Astrocyte of the hippocampus (primary cell): ENCODE results near the gene CIAO3.

Experiments
- DNase-seq: peaks from one replicate; pipeline ENCODE4 v3.0.0; 2011; ENCODE audit warnings: low read depth, low spot score

CIAO3 gene

GRCh38 chr16:711548-712320 is 29.1 kb downstream of the CIAO3 start:
- DNase-seq = peak; percentile 89

- DNase-seq = no peak
These were observed 29.7 kb downstream of the CIAO3 start for GRCh38 chr16:711084-711483.

- no peak for DNase-seq
These were observed 30.2 kb downstream of the CIAO3 start for GRCh38 chr16:710500-711075.

GRCh38 chr16:709566-710499 is 31.0 kb downstream of the CIAO3 start:
- peak; percentile 95 for DNase-seq

- no peak for DNase-seq
These were observed 31.8 kb downstream of the CIAO3 start for GRCh38 chr16:708959-709358.

- DNase-seq = no peak
These were observed 32.8 kb downstream of the CIAO3 start for GRCh38 chr16:708019-708418.

GRCh38 chr16:707062-707538 is 33.7 kb downstream of the CIAO3 start:
- DNase-seq = no peak

- no peak for DNase-seq
These were observed 34.4 kb downstream of the CIAO3 start for GRCh38 chr16:706189-707061.

GRCh38 chr16:705431-706188 is 35.2 kb downstream of the CIAO3 start, which contains the start of gene FBXL16:
Gene FBXL16 (minus strand): TSS chr16:705801. CDS start chr16:697405, 8,396 bp downstream.
- DNase-seq = peak; percentile 74

GRCh38 chr16:704552-705380 is 36.0 kb downstream of the CIAO3 start:
- DNase-seq = no peak

GRCh38 chr16:704047-704446 is 36.8 kb downstream of the CIAO3 start:
- DNase-seq = no peak

- DNase-seq = no peak
These were observed 37.4 kb downstream of the CIAO3 start for GRCh38 chr16:703406-703805.

GRCh38 chr16:702341-702740 is 38.5 kb downstream of the CIAO3 start:
- no peak for DNase-seq

- peak; percentile 80 for DNase-seq
These were observed 39.9 kb downstream of the CIAO3 start for GRCh38 chr16:700684-701584.

GRCh38 chr16:698911-699671 is 41.7 kb downstream of the CIAO3 start:
- no peak for DNase-seq

GRCh38 chr16:695355-696089 is 45.3 kb downstream of the CIAO3 start:
- DNase-seq = no peak

GRCh38 chr16:694863-695354 is 45.9 kb downstream of the CIAO3 start:
- DNase-seq = no peak
